GM19395 (cell line): ENCODE measurements around the gene ZDHHC8.

Source experiments
- ATAC-seq: cut with Tn5 transposase; IDR thresholded peaks from one replicate; pipeline ENCODE4 v1.9.1; 2021; ENCODE audit warnings: mild to moderate bottlenecking, moderate library complexity; ENCODE audit not compliant: unreplicated experiment

ZDHHC8 gene

GRCh38 chr22:20142711-20143621 lies 11.4 kb downstream of the ZDHHC8 start:
- ATAC-seq, result no peak

GRCh38 chr22:20143883-20144665 lies 12.5 kb downstream of the ZDHHC8 start:
- no peak for ATAC-seq

GRCh38 chr22:20145206-20145831 lies 13.7 kb downstream of the ZDHHC8 start:
- no peak for ATAC-seq

GRCh38 chr22:20145832-20146223 lies 14.2 kb downstream of the ZDHHC8 start:
- no peak for ATAC-seq

GRCh38 chr22:20146777-20147176 lies 15.2 kb downstream of the ZDHHC8 start:
- ATAC-seq, result no peak

- ATAC-seq, result no peak
Observed at GRCh38 chr22:20147237-20147988, 15.8 kb downstream of the ZDHHC8 start.

GRCh38 chr22:20148414-20148813 lies 16.8 kb downstream of the ZDHHC8 start:
- ATAC-seq, result no peak

- no peak for ATAC-seq
Observed at GRCh38 chr22:20149257-20150250, 17.9 kb downstream of the ZDHHC8 start.

GRCh38 chr22:20150381-20151275 lies 19.0 kb downstream of the ZDHHC8 start, which contains the start of gene CCDC188:
CCDC188 (minus strand) TSS chr22:20151055; CDS start chr22:20150986, 69 bp downstream.
- ATAC-seq, result no peak

GRCh38 chr22:20151276-20151588 lies 19.6 kb downstream of the ZDHHC8 start:
- ATAC-seq, result no peak

GRCh38 chr22:20152464-20152890 lies 20.9 kb downstream of the ZDHHC8 start:
- ATAC-seq, result no peak

- ATAC-seq, result no peak
Observed at GRCh38 chr22:20153945-20154344, 22.3 kb downstream of the ZDHHC8 start.

- no peak for ATAC-seq
Observed at GRCh38 chr22:20154602-20155187, 23.1 kb downstream of the ZDHHC8 start.

- ATAC-seq, result no peak
Observed at GRCh38 chr22:20155330-20156041, 23.9 kb downstream of the ZDHHC8 start.

- ATAC-seq, result no peak
Observed at GRCh38 chr22:20156042-20156389, 24.4 kb downstream of the ZDHHC8 start.

GRCh38 chr22:20156611-20157429 lies 25.2 kb downstream of the ZDHHC8 start:
- ATAC-seq, result no peak
